ENCODE results near the gene ZNF366. TPM values are rescaled to one million over a fixed set of nuclear protein-coding genes. Genes with fewer than 3 reads are reported as not detected.

The ZNF366 gene
- total and polyA plus RNA-seq, 3 donors from 2014 or later, result 0.96 to 2.2 (median 1.4) TPM

- Histone ChIP-seq H3K27ac (no peak overlapping the region), H3K27me3 (no peaks in the 10 kb centered on the region), H3K4me1 (peaks cover 16% of the 10 kb centered on the region), H3K4me3 (no peak overlapping the region), H3K36me3 (ENCODE audit: low read depth, missing control alignments) (no peaks in the 10 kb centered on the region), H3K9me3 (no peaks in the 10 kb centered on the region)
- TF ChIP-seq POLR2A (IDR thresholded peaks at IDR 0.05) (no peak), CTCF (IDR thresholded peaks at IDR 0.05) (no peak)
- DNase-seq, result no peak
- 81 to 90% methylated on average over 5 of the region's 5 CpGs for WGBS, 2 donors
- intact Hi-C loops (cut with DNase I; ENCODE audit: low total_unique reads), result no loop called here
Measured at GRCh38 chr5:72552041-72552557, 44.9 kb upstream of the ZNF366 start.

- Histone ChIP-seq H3K4me3 (no peak overlapping the region), H3K36me3 (ENCODE audit: low read depth, missing control alignments) (no peaks in the 10 kb centered on the region), H3K27me3 (no peaks in the 10 kb centered on the region), H3K9me3 (no peaks in the 10 kb centered on the region), H3K27ac (no peak overlapping the region), H3K4me1 (peaks cover 1% of the 10 kb centered on the region)
- intact Hi-C loops (cut with DNase I; ENCODE audit: low total_unique reads), result no loop called here
- WGBS, 2 donors, result 93 to 95% methylated on average over 5 of the region's 5 CpGs
- TF ChIP-seq CTCF (IDR thresholded peaks at IDR 0.05) (no peak), POLR2A (IDR thresholded peaks at IDR 0.05) (no peak)
- no peak for DNase-seq
Measured at GRCh38 chr5:72550595-72550994, 43.4 kb upstream of the ZNF366 start.

- Histone ChIP-seq H3K4me1 (no peaks in the 10 kb centered on the region), H3K27me3 (no peaks in the 10 kb centered on the region), H3K4me3 (no peak overlapping the region), H3K27ac (no peak overlapping the region), H3K36me3 (ENCODE audit: low read depth, missing control alignments) (no peaks in the 10 kb centered on the region), H3K9me3 (no peaks in the 10 kb centered on the region)
- intact Hi-C loops (cut with DNase I; ENCODE audit: low total_unique reads), result no loop called here
- no peak for TF ChIP-seq CTCF (IDR thresholded peaks at IDR 0.05)
- no peak for TF ChIP-seq POLR2A (IDR thresholded peaks at IDR 0.05)
- no peak for DNase-seq
- WGBS, 2 donors, result 61 to 94% methylated on average over 3 of the region's 3 CpGs
Measured at GRCh38 chr5:72543811-72544210, 36.6 kb upstream of the ZNF366 start.

DNA sequence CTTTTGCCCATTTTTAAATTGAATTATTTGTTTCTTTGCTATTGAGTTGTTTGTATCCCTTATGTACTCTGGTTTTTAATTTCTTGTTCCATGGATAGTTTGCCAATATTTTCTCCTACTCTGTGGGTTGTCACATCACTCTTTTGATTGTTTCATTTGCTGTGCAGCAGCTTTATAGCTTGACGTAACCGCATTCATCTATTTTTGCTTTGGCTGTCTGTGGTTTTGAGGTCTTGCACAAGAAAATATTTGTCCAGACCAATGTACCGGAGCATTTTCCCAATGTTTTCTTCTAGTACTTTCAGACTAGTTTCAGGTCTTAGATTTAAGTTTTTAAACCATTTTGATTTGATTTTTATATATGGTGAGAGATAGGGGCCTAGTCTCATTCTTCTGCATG, 36.2 kb upstream of the ZNF366 start:
- H3K36me3 ChIP-seq (ENCODE audit: low read depth, missing control alignments), result no peaks in the 10 kb centered on the region
- no peaks in the 10 kb centered on the region for H3K27me3 ChIP-seq
- no peak overlapping the region for H3K27ac ChIP-seq
- H3K4me3 ChIP-seq, result no peak overlapping the region
- no peak for TF ChIP-seq CTCF (IDR thresholded peaks at IDR 0.05)
- TF ChIP-seq POLR2A (IDR thresholded peaks at IDR 0.05), result no peak
- 79 to 98% methylated on average over 3 of the region's 3 CpGs for WGBS, 2 donors
- H3K9me3 ChIP-seq, result no peaks in the 10 kb centered on the region
- no peak for DNase-seq
- intact Hi-C loops (cut with DNase I; ENCODE audit: low total_unique reads), result no loop called here
- H3K4me1 ChIP-seq, result no peaks in the 10 kb centered on the region

- H3K9me3 ChIP-seq, result no peaks in the 10 kb centered on the region
- no peak for TF ChIP-seq CTCF (IDR thresholded peaks at IDR 0.05)
- no peak for TF ChIP-seq POLR2A (IDR thresholded peaks at IDR 0.05)
- H3K4me1 ChIP-seq, result no peaks in the 10 kb centered on the region
- H3K27me3 ChIP-seq, result no peaks in the 10 kb centered on the region
- no peak overlapping the region for H3K4me3 ChIP-seq
- intact Hi-C loops (cut with DNase I; ENCODE audit: low total_unique reads), result no loop called here
- DNase-seq, result no peak
- no peak overlapping the region for H3K27ac ChIP-seq
- H3K36me3 ChIP-seq (ENCODE audit: low read depth, missing control alignments), result no peaks in the 10 kb centered on the region
- WGBS, 2 donors, result 89 to 96% methylated on average over 1 of the region's 1 CpG
Measured at GRCh38 chr5:72542695-72543094, 35.5 kb upstream of the ZNF366 start.

Data from testis (tissue), 3 donors.